A549 (cell line): ENCODE data around the gene LIMD2. TPM values are rescaled to one million over a fixed set of nuclear protein-coding genes. Genes with fewer than 3 reads are reported as not detected.

Experiments used
- ATAC-seq, 2 experiments: fragments of 200-7000 bp in 1 of 2; fragments of >200 bp in 1 of 2; cut with Nextera tagmentation in 1 of 2; cut with Tn5 transposase in 1 of 2; 3 replicates each; pipeline versions ENCODE4 v1.8.0 to v1.9.1; 2018 to 2020; ENCODE audit warnings: mild to moderate bottlenecking in 1 of 2, moderate library complexity in 1 of 2
- CTCF ChIA-PET: fragments of 300-600 bp; sonication (Branson Sonifier 250); formaldehyde crosslinking; extraction: SDS; loops from one replicate; lab custom pipeline; 2021; ENCODE audit warnings: antibody characterized with exemption, inconsistent platforms; lab: Yijun Ruan, JAX
- POLR2A ChIA-PET: fragments of 350-600 bp; formaldehyde crosslinking; extraction: SDS; loops from one replicate; lab custom pipeline; 2021; ENCODE audit warnings: antibody characterized with exemption, inconsistent platforms; lab: Yijun Ruan, JAX
- DNase-seq, 2 experiments: peaks; one replicate each; pipeline versions ENCODE4 v3.0.0 to v3.0.0-alpha.2; 2011 to 2016; ENCODE audit warnings: low read depth in 1 of 2, low spot score in 1 of 2
- FAIRE-seq: peaks from 2 replicates; lab custom pipeline; 2011; peaks lifted over from hg19 to GRCh38; lab: Jason Lieb, UNC
- H3K27ac ChIP-seq, 2 experiments: fragments of >200 bp; sonication (Bioruptor Twin); formaldehyde crosslinking; 3 replicates each; pipeline ENCODE4 v1.5.1; 2016 to 2017
- H3K4me1 ChIP-seq: fragments of >200 bp; sonication (Bioruptor Twin); formaldehyde crosslinking; 3 replicates; pipeline ENCODE4 v1.6.1; 2016
- H3K4me2 ChIP-seq: fragments of >200 bp; sonication (Bioruptor Twin); formaldehyde crosslinking; 3 replicates; pipeline ENCODE4 v1.6.1; 2016
- H3K4me3 ChIP-seq: fragments of >200 bp; sonication (Bioruptor Twin); formaldehyde crosslinking; 3 replicates; pipeline ENCODE4 v1.5.1; 2016
- H3K9me3 ChIP-seq: fragments of >200 bp; sonication (Bioruptor Twin); formaldehyde crosslinking; 3 replicates; pipeline ENCODE4 v1.6.1; 2016
- E2F6 ChIP-seq: IDR thresholded peaks from 2 replicates; pipeline ENCODE4 v1.6.1; 2012; ENCODE audit warnings: low read depth, borderline replicate concordance
- EHMT2 ChIP-seq: fragments of 200-600 bp; sonication (generic); IDR thresholded peaks from 2 replicates; pipeline ENCODE4 v1.6.1; 2016; ENCODE audit warnings: antibody characterized with exemption, low read depth, mild to moderate bottlenecking, moderate library complexity
- EP300 ChIP-seq, 2 experiments: fragments of >200 bp; sonication (Bioruptor Twin); formaldehyde crosslinking; IDR thresholded peaks; 2 replicates in 1 of 2; 3 replicates in 1 of 2; pipeline ENCODE4 v1.6.1; 2016 to 2017
- ESRRA ChIP-seq: fragments of 150-350 bp; IDR thresholded peaks from 2 replicates; pipeline ENCODE4 v1.6.1; 2014; ENCODE audit warnings: mild to moderate bottlenecking, low read length, borderline replicate concordance
- FOSB ChIP-seq: fragments of 250-450 bp; sonication (Bioruptor Pico); IDR thresholded peaks from 2 replicates; pipeline ENCODE4 v1.5.0; 2020; ENCODE audit warnings: mild to moderate bottlenecking, moderate library complexity
- HMGXB4 ChIP-seq: fragments of 250-450 bp; sonication (Bioruptor Pico); IDR thresholded peaks from 2 replicates; pipeline ENCODE4 v1.5.0; 2021; ENCODE audit warnings: mild to moderate bottlenecking, moderate library complexity, borderline replicate concordance
- KDM1A ChIP-seq: fragments of 200-600 bp; sonication (generic); IDR thresholded peaks from 2 replicates; pipeline ENCODE4 v1.6.1; 2016; ENCODE audit warnings: low read depth, mild to moderate bottlenecking
- KDM5A ChIP-seq: fragments of 200-600 bp; sonication (generic); IDR thresholded peaks from 2 replicates; pipeline ENCODE4 v1.6.1; 2016; ENCODE audit warnings: antibody characterized with exemption, mild to moderate bottlenecking
- MAFK ChIP-seq: fragments of 450-650 bp; IDR thresholded peaks from 2 replicates; pipeline ENCODE4 v1.6.1; 2014; ENCODE audit not compliant: partially characterized antibody
- MAZ ChIP-seq: fragments of 150-350 bp; IDR thresholded peaks from 2 replicates; pipeline ENCODE4 v1.6.1; 2014; ENCODE audit warnings: antibody characterized with exemption, low read depth, low read length, borderline replicate concordance
- PBX3 ChIP-seq: IDR thresholded peaks from 2 replicates; pipeline ENCODE4 v1.6.1; 2012
- RAD21 ChIP-seq, 2 experiments: fragments of >200 bp in 1 of 2; sonication (Bioruptor Twin) in 1 of 2; formaldehyde crosslinking in 1 of 2; IDR thresholded peaks in 1 of 2; conservative IDR thresholded peaks in 1 of 2; 2 replicates in 1 of 2; 3 replicates in 1 of 2; pipeline ENCODE4 v1.6.1; 2012 to 2018; ENCODE audit warnings: inconsistent platforms in 1 of 2
- REST ChIP-seq: fragments of 200-600 bp; sonication (generic); IDR thresholded peaks from 2 replicates; pipeline ENCODE4 v1.6.1; 2016; ENCODE audit warnings: antibody characterized with exemption, mild to moderate bottlenecking, moderate library complexity
- RNF2 ChIP-seq: fragments of 200-600 bp; sonication (generic); IDR thresholded peaks from 2 replicates; pipeline ENCODE4 v1.6.1; 2016; ENCODE audit warnings: low read depth, mild to moderate bottlenecking, antibody characterized with exemption, moderate library complexity, borderline replicate concordance
- SREBF2 ChIP-seq: fragments of 450-650 bp; IDR thresholded peaks from 2 replicates; pipeline ENCODE4 v1.6.1; 2014; ENCODE audit warnings: mild to moderate bottlenecking, moderate library complexity
- USF2 ChIP-seq: fragments of 450-650 bp; IDR thresholded peaks from 2 replicates; pipeline ENCODE4 v1.6.1; 2014; ENCODE audit warnings: antibody characterized with exemption
- ZFP36 ChIP-seq: fragments of 450-650 bp; IDR thresholded peaks from 2 replicates; pipeline ENCODE4 v1.6.1; 2014; ENCODE audit warnings: borderline replicate concordance; ENCODE audit not compliant: partially characterized antibody
- ZNF302 ChIP-seq: fragments of 250-450 bp; sonication (Bioruptor Pico); IDR thresholded peaks from 2 replicates; pipeline ENCODE4 v1.9.0; 2021; ENCODE audit warnings: inconsistent platforms, mild to moderate bottlenecking, moderate library complexity
- WGBS: methylation state at CpG from one replicate; pipeline ENCODE4 v1.1.6; 2017; ENCODE audit errors: missing lambda C conversion rate; 5-methylcytosine and 5-hydroxymethylcytosine counted together
- polyA plus RNA-seq, 4 experiments: library from polyadenylated mRNA; depleted of rRNA in 3 of 4; stranded (reverse); fragments of >200 nt; fragmentation: RNase III in 1 of 4; extraction: RNeasy Plus Mini Kit Qiagen cat#74134 plus additional on column Dnase treatment in 1 of 4; gene quantifications; 2 replicates in 3 of 4; 3 replicates in 1 of 4; pipeline ENCODE4 v1.2.3, GENCODE V29; 2011 to 2017

The LIMD2 gene
- polyA plus RNA-seq, 2 of the 4 experiments (the other 2 are of a cell fraction), result 6.0 to 14.5 TPM

- DNase-seq, result no peak
- Histone ChIP-seq H3K9me3 (no peaks in the 10 kb centered on the region), H3K4me3 (peak overlapping the region; percentile 70), H3K4me2 (peak overlapping the region; percentile 96), H3K27ac (peak overlapping the region; percentile 71 to 91), H3K4me1 (0 out of 3 replicates have a peak, but pooled peaks cover 6% of the 10 kb centered on the region)
- POLR2A ChIA-PET, result no interaction called here
- no peak for TF ChIP-seq ZNF302 (CRISPR knock-in tag)
- no peak for TF ChIP-seq MAFK
- no peak for TF ChIP-seq FOSB (CRISPR knock-in tag)
- TF ChIP-seq KDM1A, result no peak
- no peak for TF ChIP-seq ZFP36
- TF ChIP-seq HMGXB4 (CRISPR knock-in tag), result no peak
- no peak for TF ChIP-seq SREBF2
- no peak for TF ChIP-seq ESRRA
- no peak for TF ChIP-seq E2F6
- no peak for TF ChIP-seq REST
- TF ChIP-seq EP300 (IDR thresholded peaks at IDR 0.05), result no peak
- TF ChIP-seq MAZ, result no peak
- no peak for TF ChIP-seq KDM5A
- no peak for FAIRE-seq
- CTCF ChIA-PET, result interaction anchor here (0.5 to 1.7 kb wide), 5 partner anchors 9 to 109 kb away, joined by 3 to 5 read pairs (median 3); no protein-coding TSS in a partner anchor
- 87% methylated on average over 59 of the region's 88 CpGs for WGBS
- ATAC-seq, result no peak
Observed at GRCh38 chr17:63700528-63701455, 867 bp upstream of the LIMD2 start.

GRCh38 chr17:63698886-63699637 lies 863 bp downstream of the LIMD2 start:
- WGBS, result 64% methylated on average over 19 of the region's 45 CpGs
- no peak for DNase-seq
- TF ChIP-seq PBX3, result no peak
- no peak for TF ChIP-seq HMGXB4 (CRISPR knock-in tag)
- no peak for TF ChIP-seq RAD21 (conservative IDR thresholded peaks at IDR 0.05 in 1 of 2, IDR thresholded peaks at IDR 0.05 in 1 of 2)
- no peak for TF ChIP-seq EHMT2
- TF ChIP-seq RNF2, result no peak
- no peak for TF ChIP-seq USF2
- H3K4me2 ChIP-seq, result peak overlapping the region; percentile 96
- ATAC-seq, result peak; percentile 4 to 41; a peak in 4 of 6 replicates
- H3K4me3 ChIP-seq, result peak overlapping the region; percentile 70
- FAIRE-seq, result no peak
- 0 out of 3 replicates have a peak, but pooled peaks cover 6% of the 10 kb centered on the region for H3K4me1 ChIP-seq
- no peaks in the 10 kb centered on the region for H3K9me3 ChIP-seq
- H3K27ac ChIP-seq, result peak overlapping the region; percentile 71 to 91
- POLR2A ChIA-PET, result interaction anchor here (1.2 kb wide), 1 partner anchor 42 kb away, joined by 3 read pairs; no protein-coding TSS in a partner anchor
- CTCF ChIA-PET, result interaction anchor here (0.9 to 7.0 kb wide), 11 partner anchors 8 to 150 kb away, joined by 3 to 116 read pairs (median 4); no protein-coding TSS in a partner anchor
